Kidney (tissue), 14 donors: ENCODE data around the gene ADH6. TPM values are rescaled to one million over a fixed set of nuclear protein-coding genes. Genes with fewer than 3 reads are reported as not detected.

ENCODE experiments used
- DNase-seq, 5 donors: peaks; one replicate each; pipeline ENCODE4 v3.0.0-alpha.2; 2013 to 2020
- FAIRE-seq: peaks from 2 replicates; lab custom pipeline; 2012; peaks lifted over from hg19 to GRCh38; lab: Jason Lieb, UNC
- H3K27ac ChIP-seq, 2 donors: one replicate each; pipeline ENCODE4 v1.7.0; 2013; ENCODE audit warnings: low read depth in 2 of 2, low read length in 2 of 2, inconsistent platforms in 1 of 2
- H3K27me3 ChIP-seq: one replicate; pipeline ENCODE4 v1.7.1; 2013; ENCODE audit warnings: low read length, inconsistent platforms; ENCODE audit not compliant: control insufficient read depth, insufficient read depth
- H3K36me3 ChIP-seq, 3 donors: one replicate each; pipeline versions ENCODE4 v1.7.0 to v1.7.1; 2013; ENCODE audit warnings: low read length in 3 of 3, control low read depth in 1 of 3, inconsistent platforms in 1 of 3; ENCODE audit not compliant: insufficient read depth in 3 of 3, control insufficient read depth in 2 of 3
- H3K4me1 ChIP-seq, 3 donors: one replicate each; pipeline versions ENCODE4 v1.7.0 to v1.7.1; 2013; ENCODE audit warnings: low read length in 3 of 3, inconsistent platforms in 1 of 3, low read depth in 1 of 3; ENCODE audit not compliant: control insufficient read depth in 2 of 3, insufficient read depth in 2 of 3
- H3K4me3 ChIP-seq, 3 donors: one replicate each; pipeline versions ENCODE4 v1.7.0 to v1.8.1; 2013; ENCODE audit warnings: low read length in 3 of 3, control low read depth in 1 of 3, inconsistent platforms in 1 of 3
- H3K9ac ChIP-seq, 3 donors: one replicate each; pipeline versions ENCODE4 v1.7.0 to v1.7.1; 2013; ENCODE audit warnings: low read length in 3 of 3, control low read depth in 1 of 3, inconsistent platforms in 1 of 3
- H3K9me3 ChIP-seq, 3 donors: one replicate each; pipeline versions ENCODE4 v1.7.0 to v1.7.1; 2013; ENCODE audit warnings: low read length in 3 of 3, control low read depth in 1 of 3, inconsistent platforms in 1 of 3; ENCODE audit not compliant: control insufficient read depth in 2 of 3, insufficient read depth in 1 of 3
- intact Hi-C: fragments of 100-400 bp; cut with DNase I; formaldehyde crosslinking; loops from one replicate; pipeline ENCODE4 v1.11.1; 2022
- polyA plus RNA-seq: library from polyadenylated mRNA; stranded (reverse); fragments of 350-450 nt; fragmentation: Illumina TruSeq; extraction: RNeasy Lipid Tissue Mini Kit (QIAGEN cat#74804); gene quantifications from one replicate; pipeline ENCODE4 v1.2.3, GENCODE V29; 2014; ENCODE audit warnings: low read depth, low replicate concordance; ENCODE audit not compliant: insufficient read depth
- total RNA-seq: library from RNA; stranded (reverse); fragmentation: NEBNext Ultra II Directional; extraction: Animal tissue kit (Norgen Biotek cat#: 25700); gene quantifications from one replicate; pipeline ENCODE4 v1.2.1, GENCODE V29; 2021
- TF ChIP-seq, protein P1 (sequence below): IDR thresholded peaks from 3 replicates; pipeline ENCODE4 v1.5.1; 2012; ENCODE audit warnings: mild to moderate bottlenecking, moderate library complexity, borderline replicate concordance; ENCODE audit not compliant: insufficient read depth; ENCODE audit errors: extremely low read depth
- donor health status: control.
- donor health status: control.
- donor health status: control.
- donor health status: control.
- donor health status: control.
- donor health status: DM: yes; HTN: yes; CAD: no.
- donor health status: Normal renal cell carcinoma (clear cell type).

ADH6 gene
- total and polyA plus RNA-seq, 2 donors from 2014 or later = 10.2 to 39.2 TPM

DNA sequence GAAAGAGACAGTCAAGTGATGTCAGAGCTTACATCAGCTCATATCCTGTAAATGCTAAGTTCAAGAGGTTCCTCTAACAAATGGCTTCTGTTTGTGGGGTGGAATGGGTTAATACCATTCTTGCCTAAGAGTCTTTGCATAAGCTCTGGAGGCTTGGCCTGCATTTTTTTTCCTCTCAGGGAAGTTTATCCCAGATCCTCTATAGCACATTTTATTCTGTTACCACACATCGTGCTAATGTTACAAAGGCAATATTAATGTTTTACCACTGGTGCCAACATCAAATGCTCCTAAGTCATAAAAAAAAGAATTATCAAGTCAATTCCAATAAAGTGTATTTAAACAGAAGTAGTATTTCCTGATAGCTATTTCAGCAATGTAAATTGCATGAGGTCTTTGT, 2.9 kb upstream of the ADH6 start:
- no peak for FAIRE-seq
- DNase-seq = no peak
- intact Hi-C loops = no loop called here

DNA sequence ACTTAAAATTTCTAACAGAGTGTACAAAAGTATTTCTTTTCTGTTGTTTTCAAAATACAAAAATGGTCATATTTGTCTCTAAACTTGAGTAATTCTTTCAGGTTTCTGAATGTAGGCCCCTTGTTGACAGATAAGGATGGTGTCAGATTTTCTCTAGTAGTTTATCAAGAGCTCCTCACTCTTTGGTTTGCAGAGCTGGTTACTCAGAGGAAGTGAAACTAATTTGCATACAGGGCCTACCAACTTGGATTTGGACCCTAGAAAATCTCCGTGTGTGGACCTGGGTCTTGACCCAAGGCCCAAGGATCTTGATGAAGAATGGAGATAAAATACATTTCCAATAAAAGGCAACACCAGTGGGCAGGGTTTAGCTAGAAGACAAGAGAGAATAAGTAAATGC, 433 bp upstream of the ADH6 start:
- no peak for FAIRE-seq

More for the DNA sequence above, 2.9 kb upstream of the ADH6 start:
- no peaks in the 10 kb centered on the region for H3K36me3 ChIP-seq
- H3K27ac ChIP-seq = no peak overlapping the region
- H3K9ac ChIP-seq = no peak overlapping the region
- no peaks in the 10 kb centered on the region for H3K4me1 ChIP-seq
- H3K4me3 ChIP-seq = no peak overlapping the region
- TF ChIP-seq, protein P1, sequence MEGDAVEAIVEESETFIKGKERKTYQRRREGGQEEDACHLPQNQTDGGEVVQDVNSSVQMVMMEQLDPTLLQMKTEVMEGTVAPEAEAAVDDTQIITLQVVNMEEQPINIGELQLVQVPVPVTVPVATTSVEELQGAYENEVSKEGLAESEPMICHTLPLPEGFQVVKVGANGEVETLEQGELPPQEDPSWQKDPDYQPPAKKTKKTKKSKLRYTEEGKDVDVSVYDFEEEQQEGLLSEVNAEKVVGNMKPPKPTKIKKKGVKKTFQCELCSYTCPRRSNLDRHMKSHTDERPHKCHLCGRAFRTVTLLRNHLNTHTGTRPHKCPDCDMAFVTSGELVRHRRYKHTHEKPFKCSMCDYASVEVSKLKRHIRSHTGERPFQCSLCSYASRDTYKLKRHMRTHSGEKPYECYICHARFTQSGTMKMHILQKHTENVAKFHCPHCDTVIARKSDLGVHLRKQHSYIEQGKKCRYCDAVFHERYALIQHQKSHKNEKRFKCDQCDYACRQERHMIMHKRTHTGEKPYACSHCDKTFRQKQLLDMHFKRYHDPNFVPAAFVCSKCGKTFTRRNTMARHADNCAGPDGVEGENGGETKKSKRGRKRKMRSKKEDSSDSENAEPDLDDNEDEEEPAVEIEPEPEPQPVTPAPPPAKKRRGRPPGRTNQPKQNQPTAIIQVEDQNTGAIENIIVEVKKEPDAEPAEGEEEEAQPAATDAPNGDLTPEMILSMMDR = no peak
- H3K9me3 ChIP-seq = no peaks in the 10 kb centered on the region
- no peaks in the 10 kb centered on the region for H3K27me3 ChIP-seq

DNA sequence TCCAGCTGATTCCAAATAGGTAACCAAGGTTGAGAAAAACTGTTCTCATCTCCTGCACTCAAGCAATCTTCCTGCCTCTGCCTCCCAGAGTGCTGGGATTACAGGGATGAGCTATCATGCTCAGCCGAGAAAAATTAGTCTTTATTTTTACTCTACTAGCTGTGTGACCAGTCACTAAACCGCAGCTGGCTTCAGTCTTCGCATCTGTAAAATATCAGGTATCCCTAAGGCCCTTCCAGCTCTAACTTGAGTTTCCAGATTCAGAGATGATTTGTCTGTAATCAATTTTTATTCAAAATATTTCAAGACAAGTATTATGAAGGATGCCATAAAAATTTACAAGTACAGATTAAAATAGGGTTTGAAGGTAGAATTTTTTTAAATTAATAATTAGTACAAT, 3.5 kb downstream of the ADH6 start:
- no peaks in the 10 kb centered on the region for H3K36me3 ChIP-seq
- intact Hi-C loops = no loop called here
- TF ChIP-seq, protein P1 = no peak
- no peak overlapping the region for H3K27ac ChIP-seq
- H3K4me1 ChIP-seq = no peaks in the 10 kb centered on the region
- no peak for FAIRE-seq
- no peak overlapping the region for H3K9ac ChIP-seq
- no peaks in the 10 kb centered on the region for H3K9me3 ChIP-seq
- no peak for DNase-seq
- H3K27me3 ChIP-seq = no peaks in the 10 kb centered on the region
- H3K4me3 ChIP-seq = no peak overlapping the region

More for the DNA sequence above, 433 bp upstream of the ADH6 start:
- H3K9ac ChIP-seq = no peak overlapping the region
- H3K4me3 ChIP-seq = no peak overlapping the region
- no peaks in the 10 kb centered on the region for H3K9me3 ChIP-seq
- DNase-seq = no peak
- no peak overlapping the region for H3K27ac ChIP-seq
- intact Hi-C loops = no loop called here
- no peaks in the 10 kb centered on the region for H3K27me3 ChIP-seq
- H3K36me3 ChIP-seq = no peaks in the 10 kb centered on the region
- TF ChIP-seq, protein P1 = no peak
- no peaks in the 10 kb centered on the region for H3K4me1 ChIP-seq

DNA sequence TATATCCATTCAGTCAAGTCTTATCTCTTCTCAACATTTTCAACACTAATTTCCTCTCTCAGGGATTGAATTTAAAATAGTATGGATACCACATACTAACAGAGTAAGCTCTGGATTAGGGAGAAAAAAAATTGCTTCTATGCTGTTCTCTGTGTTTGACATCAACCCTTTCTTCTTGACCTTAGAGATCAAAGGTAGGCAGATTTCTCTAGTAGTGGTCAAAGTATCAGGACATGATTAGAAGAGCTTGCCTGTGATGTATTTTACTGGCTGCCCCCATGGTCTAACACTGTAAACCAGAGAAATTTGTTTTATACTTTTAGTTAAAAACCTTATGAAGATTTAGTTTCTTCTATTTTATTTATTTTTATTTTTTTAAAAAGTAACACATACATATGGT, 8.3 kb downstream of the ADH6 start:
- Histone ChIP-seq H3K4me1 (no peaks in the 10 kb centered on the region), H3K27ac (no peak overlapping the region), H3K27me3 (no peaks in the 10 kb centered on the region), H3K36me3 (no peaks in the 10 kb centered on the region), H3K4me3 (no peak overlapping the region), H3K9me3 (no peaks in the 10 kb centered on the region), H3K9ac (no peak overlapping the region)
- DNase-seq = no peak
- TF ChIP-seq, protein P1 = no peak
- FAIRE-seq = no peak
- intact Hi-C loops = no loop called here
